Activated CD8-positive, alpha-beta memory T cell treated with anti-CD3 and anti-CD28 coated beads for 4 hours (primary cell): Measurements from ENCODE around the gene NCAM2.

Experiments
- DNase-seq, 2 donors: peaks; one replicate each; pipeline ENCODE4 v3.0.0-alpha.2; 2020; ENCODE audit warnings: low read depth in 2 of 2

NCAM2 gene

DNA sequence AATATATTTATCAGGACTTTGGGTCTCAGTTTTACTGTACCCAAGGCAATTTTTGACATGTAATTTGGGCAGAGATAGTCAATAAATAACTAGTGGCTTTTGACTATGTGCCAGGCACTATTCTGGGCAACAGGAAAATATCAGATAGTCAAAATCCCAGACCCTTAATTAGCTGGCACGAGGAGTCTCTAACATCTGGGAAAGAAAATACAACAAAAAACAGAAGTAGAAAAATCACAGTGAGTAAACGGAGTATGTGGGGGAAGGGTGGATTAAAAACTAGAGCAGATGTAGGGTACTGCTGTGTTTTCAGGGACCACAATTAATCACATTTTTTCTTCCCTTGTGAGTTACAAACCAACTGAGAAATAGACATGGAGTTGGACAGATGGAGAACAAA is 217.8 kb downstream of the NCAM2 start:
- DNase-seq, result no peak

DNA sequence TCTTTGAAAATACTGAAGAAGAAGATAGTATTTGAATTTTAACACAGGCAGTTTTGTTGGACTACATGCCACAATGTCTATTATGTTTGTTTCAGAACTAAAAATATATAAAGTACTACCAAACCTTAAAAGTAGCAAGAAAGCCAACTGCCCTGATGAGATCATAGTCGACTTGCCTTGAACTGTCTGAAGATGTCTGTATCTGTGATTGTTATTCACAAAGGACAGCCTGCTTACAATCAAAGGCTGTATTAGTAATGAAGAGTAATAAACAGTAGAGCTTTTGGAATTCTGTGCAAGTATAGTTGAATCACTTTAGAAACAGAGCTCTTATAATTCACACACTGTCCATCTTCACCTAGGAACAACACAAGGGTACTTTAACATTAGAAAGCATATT is 228.3 kb downstream of the NCAM2 start:
- no peak for DNase-seq

DNA sequence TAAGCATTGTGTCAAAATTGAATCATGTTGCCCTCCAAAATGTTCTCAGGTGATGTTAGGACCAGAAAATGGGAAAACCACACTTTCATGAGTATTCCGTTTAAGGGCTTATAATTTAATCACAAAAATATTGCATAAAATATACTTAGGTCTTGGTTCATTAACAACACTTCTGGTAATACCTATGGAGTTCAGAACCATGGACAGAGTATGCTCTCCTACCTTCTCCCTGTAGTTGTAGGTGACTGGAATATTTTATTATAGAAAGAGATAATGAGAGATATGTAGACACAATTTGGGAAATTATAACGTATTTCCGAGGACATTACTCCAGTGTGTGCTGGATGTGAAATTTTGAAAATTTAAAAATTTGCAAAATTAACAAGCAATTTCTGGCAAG is 232.5 kb downstream of the NCAM2 start:
- DNase-seq, result no peak

DNA sequence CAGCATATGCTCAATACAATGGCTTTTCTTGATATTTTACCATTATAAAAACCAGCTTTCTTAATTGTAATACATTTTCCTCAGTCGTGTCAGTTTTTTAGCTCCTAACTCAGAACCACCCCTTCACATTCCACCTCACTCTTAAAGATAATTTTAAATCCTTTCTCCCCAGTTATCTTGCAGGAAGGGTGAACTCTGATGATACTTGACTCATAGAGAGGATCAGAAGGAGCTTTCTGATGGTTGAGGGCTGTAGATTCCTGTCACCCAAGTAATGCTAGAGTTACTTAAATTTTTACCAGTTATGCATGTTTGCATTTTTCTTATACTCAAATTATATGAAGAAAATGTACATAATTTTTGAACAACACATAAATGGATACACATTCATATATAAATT is 233.7 kb downstream of the NCAM2 start:
- DNase-seq, result no peak

DNA sequence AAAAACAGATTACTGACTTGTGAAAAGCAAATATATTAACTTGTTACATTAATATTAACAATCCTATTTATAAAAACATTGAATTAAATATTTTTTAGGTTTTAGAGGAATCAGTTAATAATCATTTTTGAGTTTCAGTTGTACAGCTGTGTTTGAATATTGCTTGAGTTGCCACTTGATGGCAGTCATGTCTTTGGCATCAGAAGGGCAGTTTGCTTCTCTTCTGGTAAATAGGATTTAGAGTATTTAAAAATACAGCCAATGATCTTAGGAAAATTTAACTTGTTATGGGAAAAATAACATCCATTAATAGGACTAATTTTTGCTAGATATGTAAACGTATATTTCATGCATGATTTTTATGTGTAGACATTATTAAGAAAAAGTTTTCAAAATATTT is 234.1 kb downstream of the NCAM2 start:
- DNase-seq, result no peak

DNA sequence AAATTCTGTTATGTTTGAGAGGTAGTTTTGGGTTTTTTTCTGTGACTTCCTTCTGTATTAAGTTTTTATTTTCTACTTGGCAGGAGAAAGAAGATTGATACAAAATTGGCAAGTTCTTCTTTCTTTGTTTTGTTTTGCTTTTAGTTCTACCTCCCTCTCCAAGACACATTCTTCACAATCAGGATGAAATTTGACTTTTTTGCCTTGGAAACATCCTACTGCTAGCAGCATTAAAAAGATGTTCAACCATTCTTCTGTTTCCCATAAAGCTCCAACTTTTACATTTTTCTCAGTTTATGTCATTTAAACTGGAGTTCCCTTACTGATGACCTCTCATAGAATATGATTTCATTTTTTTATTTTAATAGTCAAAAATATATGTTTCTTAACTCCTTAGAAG is 234.8 kb downstream of the NCAM2 start:
- no peak for DNase-seq

DNA sequence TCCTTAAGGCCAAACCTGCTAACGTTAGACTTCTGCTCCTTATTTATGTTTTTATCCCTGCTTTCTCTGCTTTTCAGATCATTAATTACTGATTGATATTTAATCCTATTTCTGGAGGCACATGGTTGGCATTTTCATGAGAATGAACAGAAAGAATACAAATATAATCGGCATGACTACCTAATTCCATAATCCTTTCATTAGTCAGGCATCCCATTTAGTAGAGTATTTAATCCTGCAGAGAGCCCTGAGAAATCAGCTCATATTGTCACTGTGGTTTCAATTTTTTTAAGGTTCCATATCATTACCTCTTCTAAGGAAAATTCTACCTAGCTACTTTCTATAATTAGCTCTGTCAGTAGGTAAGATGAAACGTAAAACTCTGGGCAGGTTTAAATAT is 238.8 kb downstream of the NCAM2 start:
- no peak for DNase-seq

DNA sequence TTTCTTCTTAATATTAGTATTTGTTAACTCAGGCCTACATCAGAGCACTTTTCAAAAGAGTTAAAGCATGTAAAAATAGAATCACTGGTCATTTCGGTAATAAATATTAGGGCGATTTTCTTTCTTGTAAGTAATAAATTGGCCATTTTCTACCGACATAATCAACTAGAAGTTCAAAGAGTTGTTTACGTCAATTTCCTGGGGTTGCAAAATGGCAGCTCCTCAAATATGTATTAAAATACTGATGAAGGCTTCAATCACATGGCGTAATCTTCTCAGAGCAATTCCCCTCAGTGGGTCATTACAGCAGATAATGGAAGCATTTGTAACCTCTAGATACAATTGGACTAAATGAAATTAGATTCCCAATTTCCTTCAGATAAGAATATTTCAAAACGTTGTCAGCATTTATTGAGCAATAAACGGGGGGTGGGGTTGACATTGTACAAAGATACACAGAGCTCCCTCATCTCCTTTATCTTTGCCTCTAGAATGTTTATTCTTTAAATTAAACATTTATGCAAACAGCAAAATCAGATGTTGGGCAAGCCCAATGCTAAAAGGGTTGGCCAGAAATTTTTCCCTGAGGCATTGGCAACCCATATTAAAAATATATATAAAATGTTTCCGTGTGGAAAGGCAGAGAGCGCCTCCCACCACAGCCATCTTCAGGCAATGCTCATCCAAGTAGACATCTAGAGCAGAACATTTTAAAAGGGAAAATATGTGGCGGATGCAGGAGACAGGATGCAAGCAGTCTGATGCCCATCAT is 240.6 kb downstream of the NCAM2 start:
- no peak for DNase-seq

DNA sequence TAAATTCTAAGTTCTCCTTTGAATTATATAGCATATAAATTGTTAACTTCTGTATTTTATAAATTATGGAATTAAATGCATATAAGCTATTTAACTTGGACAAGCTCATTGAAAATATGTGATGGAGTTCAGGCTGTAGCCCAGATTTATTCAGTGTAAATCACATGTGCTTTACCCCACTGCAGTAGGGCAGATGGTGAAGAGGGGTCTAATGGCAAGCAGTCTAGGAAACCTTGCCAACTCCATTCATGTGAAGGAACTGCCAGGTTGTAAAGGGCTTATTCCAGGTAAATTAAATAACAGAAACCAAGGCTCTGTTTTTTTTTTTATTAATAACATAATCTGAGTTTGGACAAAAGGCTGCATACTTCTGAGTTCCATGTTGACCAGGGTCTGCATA is 243.2 kb downstream of the NCAM2 start:
- DNase-seq, result no peak

DNA sequence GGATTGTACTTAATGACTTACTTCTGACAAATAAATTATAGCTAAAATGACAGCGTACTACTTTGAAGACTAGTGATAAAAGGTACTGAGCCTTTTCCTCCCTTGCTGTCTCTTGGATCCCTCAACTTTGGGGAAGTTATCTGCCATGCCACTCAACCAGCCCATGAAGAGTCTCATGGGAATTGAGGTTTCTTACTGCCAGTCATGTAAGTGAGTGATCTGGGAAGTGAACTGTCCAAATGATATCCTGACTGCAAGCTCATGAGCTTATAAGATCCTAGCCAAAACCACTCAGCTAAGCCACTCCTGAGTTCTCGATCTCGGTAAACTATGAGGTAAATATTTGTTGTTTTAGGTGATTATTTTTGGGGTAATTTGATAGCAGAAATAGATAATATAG is 247.8 kb downstream of the NCAM2 start:
- no peak for DNase-seq

DNA sequence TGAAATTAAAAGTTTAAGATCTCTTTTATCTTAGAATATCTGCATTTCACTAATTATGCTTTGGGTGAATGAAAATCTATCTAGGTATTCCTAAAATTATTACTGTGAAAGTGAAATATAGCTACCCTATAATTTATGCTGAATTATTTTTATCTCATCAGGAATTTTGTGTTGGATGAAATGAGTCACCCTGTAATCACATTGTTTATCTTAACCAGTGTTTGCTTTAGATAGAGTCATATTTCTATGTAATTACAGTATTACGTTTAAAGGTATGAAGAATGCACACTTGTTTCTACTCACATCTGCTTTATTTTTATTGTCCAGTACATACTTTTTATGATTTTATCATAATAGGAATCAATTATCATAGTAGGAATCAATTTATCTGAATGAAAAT is 249.2 kb downstream of the NCAM2 start:
- no peak for DNase-seq

DNA sequence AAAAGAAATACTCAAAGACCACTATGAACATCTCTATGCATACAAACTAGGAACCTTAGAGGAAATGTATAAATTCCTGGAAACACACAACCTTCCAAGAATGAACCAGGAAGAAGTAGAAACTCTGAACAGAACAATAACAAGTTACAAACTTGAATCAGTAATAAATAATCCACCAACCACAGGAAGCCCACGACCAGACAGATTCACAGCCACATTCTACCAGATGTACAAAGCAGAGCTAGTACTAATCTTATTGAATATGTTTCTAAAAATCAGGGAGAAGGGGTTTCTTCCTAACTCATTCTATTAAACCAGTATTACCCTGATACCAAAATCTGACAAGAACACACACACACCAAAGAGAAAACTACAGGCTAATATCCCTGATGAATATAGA is 263.8 kb downstream of the NCAM2 start:
- no peak for DNase-seq

DNA sequence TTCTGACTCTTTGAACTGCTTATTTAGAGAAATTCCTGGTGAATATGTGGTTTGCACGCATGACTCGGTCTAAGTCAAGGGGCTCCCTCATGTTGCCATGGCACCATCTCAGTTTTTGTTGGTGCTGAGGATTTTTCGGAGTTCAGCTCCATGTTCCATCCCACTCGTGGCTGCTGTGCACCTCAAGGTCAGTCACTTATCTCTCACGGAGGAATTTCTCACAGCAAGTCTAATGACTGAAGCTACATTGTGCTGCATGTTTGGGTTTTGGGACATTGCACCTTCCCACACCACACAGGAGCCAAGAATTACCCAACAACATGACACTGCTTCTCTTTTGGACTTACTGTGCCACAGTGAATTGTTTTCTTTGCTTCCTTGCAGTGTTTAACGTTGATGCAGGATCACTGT is 269.9 kb downstream of the NCAM2 start:
- no peak for DNase-seq

DNA sequence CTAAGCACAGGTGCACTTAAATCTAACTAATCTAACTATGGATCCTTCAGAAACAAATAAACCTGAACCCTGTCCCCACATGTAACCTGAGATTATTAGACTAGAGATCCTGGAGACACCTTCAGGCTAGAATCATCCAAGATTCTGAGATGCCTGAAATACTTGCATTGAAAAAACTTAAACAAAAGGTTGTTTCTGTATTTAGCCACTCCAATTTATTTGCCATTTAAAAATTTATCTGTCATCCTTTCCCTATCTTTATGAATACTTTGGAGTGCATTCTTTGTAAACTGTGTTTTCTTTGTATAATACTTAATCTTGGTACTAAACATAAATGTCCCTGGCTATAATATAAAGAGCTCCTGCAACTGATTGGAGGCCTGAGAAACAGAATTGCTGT is 270.7 kb downstream of the NCAM2 start:
- no peak for DNase-seq

DNA sequence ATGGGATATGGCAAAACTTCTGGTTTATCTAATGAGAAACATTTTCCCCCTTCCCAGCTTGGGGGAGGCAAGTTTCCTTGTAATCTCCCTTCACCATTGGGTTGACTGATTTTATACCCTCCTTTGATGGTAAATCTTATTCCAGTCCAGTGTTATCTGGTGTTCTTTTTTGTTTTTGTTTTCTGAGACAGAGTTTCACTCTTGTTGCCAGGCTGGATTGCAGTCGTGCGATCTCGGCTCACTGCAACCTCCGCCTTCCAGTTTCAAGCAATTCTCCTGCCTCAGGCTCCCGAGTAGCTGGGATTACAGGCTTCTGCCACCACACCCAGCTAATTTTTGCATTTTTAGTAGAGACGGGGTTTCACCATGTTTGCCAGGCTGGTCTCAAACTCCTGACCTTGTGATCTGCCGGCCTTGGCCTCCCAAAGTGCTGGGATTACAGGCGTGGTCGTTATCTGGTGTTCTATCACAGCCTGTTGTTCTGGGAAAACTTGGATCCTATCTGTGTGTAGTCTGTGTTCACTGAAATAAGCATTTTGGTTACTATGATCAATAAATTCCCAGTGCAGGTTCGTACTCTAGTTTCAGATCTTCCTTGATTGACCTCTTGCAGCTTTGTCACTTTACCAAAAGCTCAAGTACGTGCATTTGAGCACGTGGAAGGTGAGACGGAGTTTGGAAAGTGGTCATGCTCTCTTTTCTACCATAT is 281.1 kb downstream of the NCAM2 start:
- DNase-seq, result no peak

DNA sequence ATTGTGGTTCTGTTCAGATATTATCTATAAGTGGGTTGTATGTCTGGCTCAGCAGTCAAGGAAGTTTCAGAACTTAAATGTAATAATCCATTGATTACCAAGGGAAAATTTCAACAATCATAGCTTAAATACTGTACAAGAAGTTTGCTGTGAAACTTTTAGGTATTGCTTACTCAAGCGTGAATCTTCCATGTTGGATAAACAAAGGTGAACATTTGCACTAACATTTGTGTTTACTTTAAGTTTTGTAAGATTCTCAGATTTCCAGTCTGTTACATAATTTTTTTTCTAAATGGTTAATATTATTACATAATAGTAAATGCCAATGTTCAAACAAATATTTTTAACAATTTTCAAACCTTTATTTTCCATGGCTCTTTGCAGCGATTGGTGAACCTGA is 285.6 kb downstream of the NCAM2 start:
- DNase-seq, result no peak

DNA sequence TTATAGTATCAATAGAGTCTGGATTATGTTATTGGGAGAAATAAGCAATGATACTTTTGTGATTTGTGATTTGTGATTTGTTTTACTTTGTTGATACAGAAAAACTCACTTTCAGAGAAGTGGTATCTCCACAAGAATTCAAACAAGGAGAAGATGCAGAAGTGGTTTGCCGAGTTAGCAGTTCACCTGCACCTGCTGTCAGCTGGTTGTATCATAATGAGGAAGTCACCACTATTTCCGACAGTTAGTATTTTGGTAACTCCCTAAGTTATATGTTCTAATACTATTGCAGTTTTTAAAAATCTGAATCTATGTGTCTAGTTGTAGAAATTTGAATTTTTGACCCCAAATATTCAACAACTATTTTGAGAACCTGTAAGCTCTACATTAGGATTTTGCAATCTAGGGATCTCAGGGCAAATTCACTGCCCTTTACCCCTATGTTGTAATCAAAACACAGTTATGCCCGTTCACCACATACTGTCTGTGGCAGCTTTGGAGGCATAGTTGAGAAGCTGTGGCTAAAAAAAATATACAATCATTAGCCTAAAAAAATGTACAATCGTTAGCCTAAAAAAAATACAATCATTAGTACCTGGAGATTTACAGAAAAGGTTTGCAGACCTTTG is 288.1 kb downstream of the NCAM2 start:
- no peak for DNase-seq

DNA sequence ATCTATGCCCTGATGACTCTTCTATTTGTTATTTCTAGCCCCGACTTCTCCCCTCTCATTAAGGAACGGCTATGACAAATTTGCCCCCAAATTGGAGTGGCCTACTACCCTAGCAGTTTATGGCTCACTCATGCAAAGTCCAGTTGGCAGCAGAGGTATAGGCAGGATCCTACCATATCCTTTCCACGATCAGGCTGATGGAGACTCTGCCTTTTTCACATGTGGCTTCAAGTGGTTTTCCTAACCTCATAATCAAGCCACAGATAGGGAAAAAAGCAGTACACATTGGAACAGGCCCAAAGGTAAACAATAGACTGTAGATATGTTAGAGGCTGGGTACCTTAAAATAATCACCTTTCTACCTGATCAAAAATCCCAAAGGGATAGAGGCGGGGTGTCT is 292.5 kb downstream of the NCAM2 start:
- no peak for DNase-seq

DNA sequence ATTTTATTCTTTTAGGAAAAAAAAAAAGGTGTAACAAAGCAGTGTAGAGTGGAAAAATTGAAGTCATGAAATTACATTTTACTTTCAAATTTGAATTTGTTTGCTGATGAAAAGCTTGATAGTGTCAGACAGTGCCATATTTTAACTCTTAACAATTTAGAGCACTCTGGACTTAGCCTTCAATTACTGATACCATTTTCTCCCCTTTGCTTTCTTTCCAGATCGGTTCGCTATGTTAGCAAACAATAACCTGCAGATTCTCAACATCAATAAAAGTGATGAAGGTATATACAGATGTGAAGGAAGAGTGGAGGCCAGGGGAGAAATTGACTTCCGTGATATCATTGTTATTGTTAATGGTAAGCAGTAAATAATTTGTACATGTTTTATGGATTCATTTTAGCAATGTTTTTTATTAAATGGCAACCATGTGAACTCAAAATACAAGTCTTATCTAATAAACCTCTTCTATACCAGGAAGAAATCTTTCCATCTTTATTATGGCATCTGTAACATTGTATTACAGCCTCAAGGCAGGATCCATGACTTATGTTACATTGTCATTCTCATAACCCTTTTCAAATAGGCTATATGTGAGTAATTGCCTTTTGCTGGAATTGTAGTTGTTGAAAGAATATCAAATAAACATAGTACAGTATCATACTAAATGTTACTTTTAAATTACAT is 293.8 kb downstream of the NCAM2 start:
- no peak for DNase-seq

DNA sequence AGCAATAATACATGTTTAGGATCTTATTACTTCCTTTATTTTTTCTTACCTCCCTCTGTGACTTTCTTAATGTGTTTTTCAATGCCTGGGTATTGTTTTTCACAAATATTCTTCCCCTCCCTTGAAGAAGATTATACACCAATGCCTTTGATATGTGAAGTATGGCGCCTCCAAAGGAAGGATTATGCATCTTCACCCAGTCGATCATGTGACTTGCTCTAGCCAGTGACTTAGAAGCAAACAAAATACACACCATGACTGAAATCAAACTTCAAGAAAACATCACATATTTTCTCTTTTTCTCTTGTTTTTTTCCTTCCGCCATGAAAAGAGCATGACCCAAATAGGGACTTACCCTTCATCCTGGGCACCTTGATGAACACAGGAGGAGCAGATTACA is 297.1 kb downstream of the NCAM2 start:
- no peak for DNase-seq

DNA sequence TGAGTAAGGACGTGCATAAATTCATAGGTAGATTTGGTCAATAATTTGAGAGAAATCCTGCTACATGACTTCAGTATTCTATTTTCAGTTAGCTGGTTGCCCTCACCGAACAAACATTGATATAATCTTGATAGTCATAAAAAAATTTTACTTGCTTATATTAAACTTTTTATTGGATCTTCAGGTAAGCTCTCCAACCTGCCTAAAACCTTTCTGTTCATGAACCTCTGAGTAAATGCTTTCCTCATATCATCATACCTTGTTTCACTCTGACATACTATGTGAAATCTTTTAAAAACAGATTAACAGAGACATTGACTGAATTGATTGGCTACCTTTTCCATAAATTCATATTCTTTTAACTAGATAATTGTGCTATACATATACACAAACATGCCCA is 299.0 kb downstream of the NCAM2 start:
- no peak for DNase-seq

DNA sequence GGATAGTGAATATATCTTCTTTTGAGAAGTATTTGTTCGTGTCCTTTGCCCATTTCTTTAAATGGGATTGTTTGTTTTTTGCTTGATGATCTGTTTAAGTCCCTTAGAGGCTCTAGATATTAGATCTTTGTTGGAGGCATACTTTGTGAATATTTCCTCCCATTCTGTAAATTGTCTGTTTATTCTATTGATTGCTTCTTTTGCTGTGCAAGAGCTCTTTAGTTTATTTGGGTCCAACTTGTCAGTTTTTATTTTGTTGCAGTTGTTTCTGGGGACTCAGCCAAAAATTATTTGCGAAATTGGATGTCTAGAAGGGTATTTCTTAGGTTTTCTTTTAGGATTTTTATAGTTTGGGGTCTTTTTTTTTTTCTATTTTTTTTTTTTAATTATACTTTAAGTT is 302.8 kb downstream of the NCAM2 start:
- no peak for DNase-seq

DNA sequence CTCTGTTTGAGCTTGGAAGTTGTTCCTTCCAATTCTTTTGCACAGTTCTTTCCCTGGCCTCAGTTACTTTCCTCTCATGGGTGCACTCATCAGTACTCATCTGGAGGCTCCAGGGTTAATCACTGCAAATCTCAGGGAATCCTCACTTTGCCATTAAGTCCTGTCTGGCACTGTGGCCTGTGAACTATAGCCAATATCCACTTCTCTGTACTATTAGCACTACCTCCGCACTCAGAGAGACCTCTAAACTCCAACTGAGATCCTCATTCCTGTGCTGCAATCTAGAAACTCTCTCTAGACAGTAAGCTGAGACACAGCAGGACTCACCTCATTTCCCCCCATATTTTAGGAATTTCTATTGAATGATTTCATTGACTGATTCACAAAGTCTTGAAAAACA is 311.3 kb downstream of the NCAM2 start:
- no peak for DNase-seq
